ENCODE measurements around the gene ABCC2.

ABCC2 gene

DNA sequence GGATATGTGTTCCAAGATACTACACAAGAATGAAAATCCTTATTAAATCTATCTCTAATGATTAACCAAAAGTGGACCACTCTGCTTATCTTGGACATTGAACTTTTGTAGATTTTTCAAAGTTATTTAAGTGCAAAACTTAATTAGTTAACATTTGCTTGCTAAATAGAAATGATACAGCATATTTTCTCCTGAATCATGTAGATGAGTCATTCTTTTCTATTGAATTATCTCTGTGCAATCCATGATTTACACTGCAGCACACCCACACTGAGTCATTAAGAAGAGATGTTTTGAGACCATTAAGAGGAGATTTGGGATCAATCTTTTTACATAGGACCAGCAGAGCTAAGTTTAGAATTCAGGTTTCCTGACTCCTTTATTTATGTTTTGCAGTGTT lies 6.6 kb upstream of the ABCC2 start:
- no peak for DNase-seq (ENCODE audit: low read depth)

DNA sequence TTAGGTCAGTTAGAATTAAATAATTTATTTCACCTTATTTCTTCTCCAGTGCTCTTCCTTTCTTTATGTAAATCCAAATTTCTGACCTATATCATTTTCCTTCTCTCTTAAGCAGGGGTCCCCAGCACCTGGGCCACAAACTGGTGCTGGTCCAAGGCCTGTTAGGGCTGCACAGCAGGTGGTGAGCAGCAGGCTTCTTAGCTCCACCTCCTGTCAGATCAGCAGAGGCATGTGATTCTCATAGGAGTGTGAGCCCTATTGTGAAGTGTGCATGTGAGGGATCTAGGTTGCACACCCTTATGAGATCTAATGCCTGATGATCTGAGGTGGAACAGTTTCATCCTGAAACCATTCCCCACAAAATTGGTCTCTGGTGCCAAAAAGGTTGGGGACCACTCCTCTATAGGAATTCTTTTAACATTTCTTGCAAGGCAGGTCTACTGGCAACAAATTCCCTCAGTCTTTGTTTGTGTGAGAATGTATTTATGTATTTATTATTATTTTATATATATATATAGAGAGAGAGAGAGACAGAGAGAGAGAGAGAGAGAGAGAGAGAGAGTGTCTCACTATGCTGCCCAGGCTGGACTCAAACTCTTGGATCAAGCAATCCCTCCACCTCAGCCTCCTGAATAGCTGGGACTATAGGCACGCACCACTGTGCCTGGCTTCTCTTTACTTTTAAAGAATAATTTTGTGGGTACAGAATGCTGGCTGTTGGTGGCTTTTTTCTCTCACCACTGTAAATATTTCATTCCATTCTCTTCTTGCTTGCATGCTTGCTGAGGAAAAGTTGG lies 4.3 kb upstream of the ABCC2 start:
- DNase-seq (ENCODE audit: low read depth) = no peak

- no peak for DNase-seq (ENCODE audit: low read depth)
Observed at GRCh38 chr10:99779335-99779734, 3.1 kb upstream of the ABCC2 start.

- no peak for DNase-seq (ENCODE audit: low read depth)
Observed at GRCh38 chr10:99781734-99782429, 558 bp upstream of the ABCC2 start.

- DNase-seq (ENCODE audit: low read depth) = no peak
Observed at GRCh38 chr10:99784016-99784726, 1.7 kb downstream of the ABCC2 start.

- DNase-seq (ENCODE audit: low read depth) = no peak
Observed at GRCh38 chr10:99784727-99785441, 2.4 kb downstream of the ABCC2 start.

- DNase-seq (ENCODE audit: low read depth) = no peak
Observed at GRCh38 chr10:99785646-99786045, 3.2 kb downstream of the ABCC2 start.

DNA sequence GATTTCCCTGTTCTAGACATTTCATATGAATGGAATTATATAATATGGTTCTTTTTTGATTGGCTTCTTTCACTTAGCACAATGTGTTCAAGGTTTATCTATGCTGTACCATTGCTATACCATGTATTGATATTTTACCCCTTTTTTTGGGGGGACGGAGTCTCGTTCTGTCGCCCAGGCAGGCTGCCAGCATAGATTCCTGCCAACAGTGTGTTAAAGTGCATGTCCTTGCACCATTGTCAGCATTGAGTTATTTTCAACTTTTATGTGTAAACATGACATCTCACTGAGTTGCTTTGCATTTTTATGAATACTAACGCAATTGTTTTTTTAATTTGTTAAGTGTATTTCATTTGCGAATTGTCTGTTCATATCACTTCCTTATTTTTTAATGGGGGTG lies 4.9 kb downstream of the ABCC2 start:
- DNase-seq (ENCODE audit: low read depth) = no peak

DNA sequence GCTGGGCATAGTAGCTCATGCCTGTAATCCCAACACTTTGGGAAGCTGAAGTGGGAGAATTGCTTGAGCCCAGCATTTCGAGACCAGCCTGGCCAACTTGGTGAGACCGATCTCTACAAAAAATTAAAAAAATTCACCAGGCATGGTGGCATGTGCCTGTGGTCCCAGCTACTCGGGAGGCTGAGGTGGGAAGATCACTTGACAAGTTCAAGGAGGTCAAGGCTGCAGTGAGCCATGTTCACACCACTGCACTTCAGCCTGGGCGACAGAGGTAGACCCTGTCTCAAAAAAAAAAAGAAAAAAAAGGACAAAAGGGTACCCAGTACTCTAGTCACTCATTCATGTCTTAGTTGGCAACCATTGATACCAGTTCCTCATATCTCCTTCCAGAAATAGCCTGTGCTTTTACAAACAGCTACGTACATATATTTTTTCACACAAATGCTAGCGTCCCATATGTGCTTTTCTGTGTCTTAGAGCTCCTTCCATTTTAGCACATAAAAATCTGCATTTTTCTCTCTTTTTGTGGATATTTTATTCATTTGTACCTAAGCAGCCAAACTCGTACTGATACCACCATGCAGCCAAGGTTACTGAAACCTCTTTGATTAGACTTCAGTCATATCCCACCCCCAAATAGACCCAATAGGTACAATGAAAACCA lies 5.5 kb downstream of the ABCC2 start:
- no peak for DNase-seq (ENCODE audit: low read depth)

DNA sequence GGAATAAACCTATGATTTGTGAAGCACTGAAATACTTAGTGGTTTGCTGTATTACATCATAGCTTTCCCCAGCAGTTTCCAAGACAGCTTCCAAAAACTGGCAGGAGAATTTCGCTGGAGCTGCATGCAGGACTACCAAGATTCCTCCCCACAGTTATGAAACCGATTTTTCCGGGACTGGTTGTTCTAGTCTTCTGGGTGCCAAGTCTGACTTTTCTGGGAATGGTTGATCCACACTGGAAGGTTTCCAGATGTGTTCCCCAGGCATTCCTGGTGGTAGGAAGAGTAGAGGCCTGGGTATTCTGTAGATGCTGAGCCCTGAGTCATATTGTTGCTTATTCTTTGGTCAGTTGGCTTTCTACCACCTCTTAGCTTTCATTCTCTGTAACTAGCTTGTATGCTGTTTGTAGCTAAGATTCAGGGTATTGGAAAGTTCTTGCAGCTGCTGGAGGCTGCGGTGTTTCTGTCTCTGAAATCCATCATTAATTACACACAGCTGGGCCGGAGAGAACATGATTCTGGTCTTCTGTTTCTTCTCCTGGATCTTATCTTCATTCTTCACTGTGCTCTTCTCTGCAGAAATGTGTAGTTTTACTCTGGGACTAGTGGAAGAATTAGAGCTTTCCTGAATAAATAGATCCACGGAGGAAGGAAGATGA lies 6.3 kb downstream of the ABCC2 start:
- no peak for DNase-seq (ENCODE audit: low read depth)

DNA sequence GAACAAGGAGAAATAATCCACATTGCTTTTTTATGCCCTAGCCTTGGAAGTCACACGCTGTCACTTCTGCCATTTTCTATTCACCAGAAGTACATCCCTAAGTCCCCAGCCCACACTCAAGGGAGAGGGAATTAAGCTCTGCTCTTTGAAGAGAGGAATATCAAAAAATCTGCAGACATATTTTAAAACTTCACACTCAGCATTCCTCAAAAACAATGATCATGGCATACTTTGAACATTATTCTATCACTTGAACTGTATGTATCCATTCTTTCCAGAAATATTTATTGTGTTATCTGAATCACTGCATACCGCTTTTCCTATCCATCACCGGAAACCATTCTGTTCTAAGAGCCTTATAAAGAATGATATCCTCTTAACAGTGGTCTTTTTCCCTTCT lies 9.4 kb downstream of the ABCC2 start:
- no peak for DNase-seq (ENCODE audit: low read depth)

GRCh38 chr10:99793819-99794218 lies 11.4 kb downstream of the ABCC2 start:
- DNase-seq (ENCODE audit: low read depth) = no peak

- no peak for DNase-seq (ENCODE audit: low read depth)
Observed at GRCh38 chr10:99796928-99797327, 14.5 kb downstream of the ABCC2 start.

DNA sequence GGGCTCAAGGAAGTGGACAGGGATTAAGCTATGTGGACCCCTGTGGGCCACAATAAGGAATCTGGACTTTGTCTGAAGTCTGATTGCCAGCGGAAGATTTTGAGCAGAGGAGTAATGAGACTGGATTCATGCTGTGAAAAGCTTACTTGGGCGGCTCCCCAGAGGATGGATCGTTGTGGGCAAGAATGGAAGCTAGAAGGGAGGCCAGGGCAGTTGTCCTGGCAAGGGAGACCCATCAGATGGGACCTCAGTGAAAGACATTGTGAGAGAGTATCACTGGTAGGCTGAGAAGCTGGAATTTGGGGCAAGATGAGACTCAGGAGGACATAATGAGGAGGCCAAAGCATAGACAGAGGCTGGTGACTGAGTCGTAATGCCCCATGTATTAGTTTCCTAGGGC lies 15.6 kb downstream of the ABCC2 start:
- no peak for DNase-seq (ENCODE audit: low read depth)

DNA sequence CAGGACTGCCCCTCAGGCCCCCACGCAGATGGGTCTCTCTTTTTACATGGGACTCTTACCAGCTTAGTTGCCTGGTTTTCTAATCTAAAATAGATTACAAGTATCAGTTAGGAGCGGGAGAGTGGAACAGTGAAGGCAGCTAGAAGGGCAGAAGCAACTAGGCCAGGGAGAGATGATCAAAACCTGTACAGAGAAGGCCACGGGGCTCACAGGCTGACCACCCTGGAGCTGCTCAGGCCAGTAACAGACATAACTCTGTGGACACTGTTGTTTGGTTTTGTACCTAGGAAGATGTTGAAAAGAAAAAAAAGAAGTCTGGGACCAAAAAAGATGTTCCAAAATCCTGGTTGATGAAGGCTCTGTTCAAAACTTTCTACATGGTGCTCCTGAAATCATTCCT lies 16.5 kb downstream of the ABCC2 start:
- no peak for DNase-seq (ENCODE audit: low read depth)

DNA sequence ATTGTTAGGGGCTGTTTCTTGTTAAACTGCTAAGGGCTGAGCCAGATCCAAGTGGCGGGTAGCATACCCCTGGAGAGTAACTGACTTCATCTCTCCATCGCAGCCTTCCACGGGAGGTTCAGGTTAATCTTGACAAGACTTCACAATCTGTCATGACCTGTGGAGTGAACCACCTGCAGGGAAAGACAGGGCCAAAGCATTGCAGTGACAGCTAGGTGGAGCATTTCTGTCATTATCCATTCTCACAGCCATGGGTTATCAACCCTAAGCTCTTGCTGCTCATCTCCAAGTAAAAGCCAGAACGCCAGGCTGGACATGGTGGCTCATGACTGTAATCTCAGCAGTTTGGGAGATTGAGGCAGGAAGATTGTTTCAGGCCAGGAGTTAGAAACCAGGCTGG lies 17.2 kb downstream of the ABCC2 start:
- no peak for DNase-seq (ENCODE audit: low read depth)

DNA sequence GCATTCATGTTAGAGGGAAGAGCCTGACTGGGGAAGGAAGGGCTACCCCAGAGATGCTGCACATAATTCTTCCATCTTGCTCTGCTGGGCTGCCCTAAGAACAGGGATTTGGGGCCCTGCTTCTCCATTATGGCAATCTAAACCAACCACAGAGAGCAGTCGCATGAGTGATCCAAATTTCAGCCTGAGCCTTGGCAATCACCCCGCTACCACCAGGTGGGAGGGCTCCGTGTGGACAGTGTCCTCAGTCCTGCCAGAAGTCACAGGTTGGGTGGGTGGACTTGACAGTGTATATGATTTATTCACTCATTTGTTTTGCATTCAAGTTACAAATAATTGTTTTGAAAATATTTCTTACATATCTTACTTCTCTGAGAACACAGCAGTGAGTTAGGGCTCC lies 22.0 kb downstream of the ABCC2 start:
- no peak for DNase-seq (ENCODE audit: low read depth)

- no peak for DNase-seq (ENCODE audit: low read depth)
Observed at GRCh38 chr10:99805190-99805589, 22.8 kb downstream of the ABCC2 start.

- no peak for DNase-seq (ENCODE audit: low read depth)
Observed at GRCh38 chr10:99806091-99806490, 23.7 kb downstream of the ABCC2 start.

DNA sequence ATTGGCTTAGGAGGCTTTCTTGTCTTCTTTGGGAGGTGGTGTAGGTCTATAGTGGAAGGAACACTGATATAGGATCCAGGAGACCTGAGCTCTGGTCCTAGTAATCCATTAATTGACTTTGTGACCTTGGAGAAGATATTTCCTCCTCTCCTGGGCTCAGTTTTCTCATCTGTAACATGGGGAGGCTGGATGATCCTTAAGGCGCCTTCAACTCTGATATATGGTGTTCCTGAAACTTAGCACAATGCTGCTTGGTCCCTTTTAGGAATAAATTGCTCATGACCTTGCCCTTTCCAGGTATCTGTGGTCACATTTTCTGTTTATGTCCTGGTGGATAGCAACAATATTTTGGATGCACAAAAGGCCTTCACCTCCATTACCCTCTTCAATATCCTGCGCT lies 25.3 kb downstream of the ABCC2 start:
- DNase-seq (ENCODE audit: low read depth) = no peak

- no peak for DNase-seq (ENCODE audit: low read depth)
Observed at GRCh38 chr10:99808270-99808669, 25.8 kb downstream of the ABCC2 start.
